ENCODE results near the gene CDH13.

Gene CDH13

DNA sequence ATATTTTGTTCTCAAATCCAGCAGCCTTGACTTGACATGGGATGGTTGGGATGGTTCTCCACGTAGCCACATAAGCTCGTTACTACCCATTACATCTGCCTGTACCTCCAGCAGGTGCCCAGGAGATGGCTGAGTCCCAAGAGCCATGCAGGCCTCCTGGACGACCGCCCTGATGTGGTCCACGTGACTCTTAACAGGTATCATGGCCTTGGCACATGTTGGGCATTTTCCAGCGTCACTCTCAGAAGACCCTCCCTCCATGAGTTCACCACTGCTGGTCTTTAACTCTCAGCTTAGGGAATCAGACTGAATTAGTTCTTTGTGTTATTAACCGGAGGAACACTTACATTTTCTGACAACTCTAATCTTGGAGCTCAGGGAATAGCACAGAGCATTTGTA, 161.5 kb downstream of the CDH13 start:
- TF ChIP-seq, protein P1, sequence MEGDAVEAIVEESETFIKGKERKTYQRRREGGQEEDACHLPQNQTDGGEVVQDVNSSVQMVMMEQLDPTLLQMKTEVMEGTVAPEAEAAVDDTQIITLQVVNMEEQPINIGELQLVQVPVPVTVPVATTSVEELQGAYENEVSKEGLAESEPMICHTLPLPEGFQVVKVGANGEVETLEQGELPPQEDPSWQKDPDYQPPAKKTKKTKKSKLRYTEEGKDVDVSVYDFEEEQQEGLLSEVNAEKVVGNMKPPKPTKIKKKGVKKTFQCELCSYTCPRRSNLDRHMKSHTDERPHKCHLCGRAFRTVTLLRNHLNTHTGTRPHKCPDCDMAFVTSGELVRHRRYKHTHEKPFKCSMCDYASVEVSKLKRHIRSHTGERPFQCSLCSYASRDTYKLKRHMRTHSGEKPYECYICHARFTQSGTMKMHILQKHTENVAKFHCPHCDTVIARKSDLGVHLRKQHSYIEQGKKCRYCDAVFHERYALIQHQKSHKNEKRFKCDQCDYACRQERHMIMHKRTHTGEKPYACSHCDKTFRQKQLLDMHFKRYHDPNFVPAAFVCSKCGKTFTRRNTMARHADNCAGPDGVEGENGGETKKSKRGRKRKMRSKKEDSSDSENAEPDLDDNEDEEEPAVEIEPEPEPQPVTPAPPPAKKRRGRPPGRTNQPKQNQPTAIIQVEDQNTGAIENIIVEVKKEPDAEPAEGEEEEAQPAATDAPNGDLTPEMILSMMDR (IDR thresholded peaks at IDR 0.05; ENCODE audit: low read depth, low read length), result no peak
- H3K4me3 ChIP-seq (ENCODE audit: low read depth, low read length), result no peak overlapping the region

DNA sequence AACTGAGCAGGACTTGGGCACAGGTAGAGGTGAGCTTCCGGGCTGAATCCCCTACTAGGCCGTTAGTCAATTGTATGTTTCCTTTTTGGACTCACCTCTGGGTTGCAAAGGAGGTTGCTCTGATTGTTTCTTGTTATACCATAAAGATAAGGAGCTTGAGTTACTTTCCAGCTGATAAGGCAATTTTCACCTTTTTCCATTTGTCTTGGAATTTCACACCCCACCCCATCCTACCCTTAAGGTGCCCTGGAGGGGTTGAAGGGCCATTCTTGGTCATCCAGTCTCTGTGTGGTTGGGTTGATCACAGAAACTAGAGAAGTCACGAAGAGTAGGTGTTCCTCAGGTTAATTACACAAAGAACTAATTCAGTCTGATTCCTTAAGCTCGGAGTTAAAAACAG, 162.2 kb downstream of the CDH13 start:
- TF ChIP-seq, protein P1 (IDR thresholded peaks at IDR 0.05; ENCODE audit: low read depth, low read length), result no peak
- no peak overlapping the region for H3K4me3 ChIP-seq (ENCODE audit: low read depth, low read length)

DNA sequence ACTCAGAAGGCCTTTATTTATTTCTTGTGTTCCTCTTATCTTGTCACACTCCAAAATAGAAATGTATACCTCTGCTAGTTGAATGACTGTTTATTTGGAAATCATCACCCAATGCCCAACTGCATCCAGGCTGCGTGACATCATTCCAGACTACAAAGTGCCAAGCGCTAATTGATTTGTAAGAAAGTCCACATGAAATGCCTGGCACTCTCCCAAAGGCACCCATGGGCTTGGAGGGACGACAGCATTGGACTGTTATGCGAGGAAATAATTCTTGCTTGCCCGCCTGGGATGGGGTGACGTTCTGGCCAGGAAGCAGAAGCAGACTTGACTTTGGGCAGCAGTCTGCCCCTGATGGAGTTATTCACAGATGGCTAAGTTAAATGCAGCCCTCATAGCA, 165.9 kb downstream of the CDH13 start:
- no peak overlapping the region for H3K4me3 ChIP-seq (ENCODE audit: low read depth, low read length)
- TF ChIP-seq, protein P1 (IDR thresholded peaks at IDR 0.05; ENCODE audit: low read depth, low read length), result no peak

DNA sequence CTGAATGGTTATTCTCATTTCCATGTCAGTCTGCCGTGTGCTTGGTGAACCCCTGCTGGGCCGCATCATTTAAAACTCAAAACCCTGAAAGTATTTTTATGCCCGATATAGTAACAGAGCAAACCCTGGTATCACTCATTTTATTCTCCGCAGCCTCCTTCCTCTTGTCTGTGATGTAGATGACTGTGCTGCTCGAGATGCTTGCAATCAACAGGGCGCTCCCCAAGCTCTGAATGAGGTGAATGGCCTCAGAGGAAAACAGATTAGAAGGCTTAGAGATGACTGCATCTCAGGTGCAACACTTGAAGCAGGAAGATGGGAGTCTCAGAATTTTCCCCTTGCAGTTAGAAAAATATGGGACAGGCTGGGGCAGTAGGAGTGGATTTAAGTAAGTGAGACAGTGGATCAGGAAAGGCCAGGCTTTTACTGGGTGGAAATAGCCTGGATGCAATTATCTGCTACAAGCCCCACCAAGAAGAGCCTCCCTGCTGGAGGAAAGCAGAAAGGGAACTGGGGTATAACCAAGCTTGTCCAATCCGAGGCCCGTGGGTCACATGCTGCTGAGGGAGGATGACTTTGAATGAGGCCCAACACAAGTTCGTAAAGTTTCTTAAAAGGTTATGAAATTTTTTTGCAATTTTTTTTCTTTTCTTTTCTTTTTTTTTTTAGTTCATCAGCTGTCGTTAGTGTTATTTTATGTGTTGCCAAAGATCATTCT, 166.9 kb downstream of the CDH13 start:
- TF ChIP-seq, protein P1 (IDR thresholded peaks at IDR 0.05; ENCODE audit: low read depth, low read length), result no peak

DNA sequence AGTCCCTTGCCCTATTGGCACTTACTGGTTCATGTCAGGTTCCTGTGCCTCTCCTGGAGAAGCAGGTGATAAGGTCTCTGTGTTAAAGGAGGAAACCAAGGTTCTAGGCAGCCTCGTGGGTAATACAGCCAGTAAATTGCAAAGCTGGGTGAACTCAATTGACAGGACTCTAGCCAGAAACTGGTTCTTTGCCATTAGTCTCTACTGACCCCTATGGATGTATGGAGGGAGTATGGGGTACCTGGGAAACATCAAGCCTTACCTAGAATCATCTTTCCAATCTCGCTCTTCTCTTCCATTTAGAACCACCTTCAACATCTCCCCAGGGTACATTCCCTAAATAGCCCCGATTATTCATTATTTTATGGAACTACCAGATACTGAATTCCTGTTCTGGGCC, 169.3 kb downstream of the CDH13 start:
- TF ChIP-seq, protein P1 (IDR thresholded peaks at IDR 0.05; ENCODE audit: low read depth, low read length), result no peak
- H3K4me3 ChIP-seq (ENCODE audit: low read depth, low read length), result no peak overlapping the region

More for the DNA sequence above, 166.9 kb downstream of the CDH13 start:
- H3K4me3 ChIP-seq (ENCODE audit: low read depth, low read length), result no peak overlapping the region

DNA sequence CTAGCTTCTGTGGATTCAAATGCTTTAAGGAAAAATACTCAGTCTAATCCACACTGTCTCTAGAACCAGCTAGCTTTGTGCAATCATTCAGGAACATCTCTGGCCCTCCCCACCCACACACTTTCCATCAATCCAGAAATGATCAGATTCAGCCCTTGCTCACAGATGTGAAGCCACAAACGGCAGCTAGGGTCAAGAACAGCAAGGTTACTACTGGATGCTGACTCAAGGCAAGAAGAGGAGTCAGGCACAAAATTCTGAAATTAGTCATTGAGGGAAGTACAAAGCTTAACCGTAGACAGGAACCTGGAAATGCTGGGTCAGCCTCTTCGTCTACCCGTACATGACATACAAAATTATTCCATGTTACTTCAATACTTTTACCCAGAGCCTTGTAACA, 174.6 kb downstream of the CDH13 start:
- TF ChIP-seq, protein P1 (IDR thresholded peaks at IDR 0.05; ENCODE audit: low read depth, low read length), result no peak
- H3K4me3 ChIP-seq (ENCODE audit: low read depth, low read length), result no peak overlapping the region

DNA sequence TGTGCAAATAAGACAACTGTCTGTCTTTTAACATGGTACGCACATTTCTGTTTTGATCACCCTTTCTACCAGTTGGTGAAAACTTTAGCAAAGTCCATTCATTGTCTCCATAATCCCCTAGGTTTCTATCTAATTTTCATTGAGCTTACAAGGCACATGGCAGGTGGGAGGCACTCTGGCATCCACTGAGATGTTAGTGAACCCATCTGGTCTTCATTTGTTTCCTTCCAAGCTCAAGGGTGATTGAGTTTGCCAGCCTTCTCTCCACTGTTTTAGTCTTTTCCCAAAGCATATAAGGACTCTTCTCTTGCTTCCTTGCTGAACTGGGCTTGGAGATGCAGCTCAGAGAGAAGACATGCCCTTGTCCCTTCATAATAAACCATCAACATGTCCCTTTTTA, 179.1 kb downstream of the CDH13 start:
- TF ChIP-seq, protein P1 (IDR thresholded peaks at IDR 0.05; ENCODE audit: low read depth, low read length), result no peak
- H3K4me3 ChIP-seq (ENCODE audit: low read depth, low read length), result no peak overlapping the region
